Activated CD4-positive, alpha-beta T cell treated with anti-CD3 and anti-CD28 coated beads, Interleukin-2, amount 10 ng/mL, durations not matched to agents 24 days and 14 days (primary cell): Measurements from ENCODE around the gene BRD2. TPM values are rescaled to one million over a fixed set of nuclear protein-coding genes. Genes with fewer than 3 reads are reported as not detected.

Experiments
- DNase-seq: peaks from one replicate; pipeline ENCODE4 v3.0.0; 2022
- H3K27ac Mint-ChIP-seq: one replicate; pipeline ENCODE4 v1.8.0; 2022; ENCODE audit warnings: mild to moderate bottlenecking, mixed read lengths
- H3K27me3 Mint-ChIP-seq: one replicate; pipeline ENCODE4 v1.8.0; 2022; ENCODE audit warnings: mixed read lengths
- H3K36me3 Mint-ChIP-seq: one replicate; pipeline ENCODE4 v1.8.0; 2022; ENCODE audit warnings: low read depth, mild to moderate bottlenecking, mixed read lengths
- H3K4me1 Mint-ChIP-seq: one replicate; pipeline ENCODE4 v1.8.0; 2021; ENCODE audit warnings: mixed read lengths
- H3K4me3 Mint-ChIP-seq: one replicate; pipeline ENCODE4 v1.8.0; 2022; ENCODE audit warnings: mild to moderate bottlenecking, moderate library complexity, mixed read lengths
- H3K9me3 Mint-ChIP-seq: one replicate; pipeline ENCODE4 v1.8.0; 2021; ENCODE audit warnings: mixed read lengths
- intact Hi-C: fragments of 100-400 bp; cut with micrococcal nuclease; formaldehyde crosslinking; loops from one replicate; pipeline ENCODE4 v1.15.1; 2023
- total RNA-seq: library from RNA; stranded (reverse); gene quantifications from 2 replicates; pipeline ENCODE4 v1.2.3, GENCODE V29; 2022

The BRD2 gene
- 320 TPM in 2 replicates for total RNA-seq

DNA sequence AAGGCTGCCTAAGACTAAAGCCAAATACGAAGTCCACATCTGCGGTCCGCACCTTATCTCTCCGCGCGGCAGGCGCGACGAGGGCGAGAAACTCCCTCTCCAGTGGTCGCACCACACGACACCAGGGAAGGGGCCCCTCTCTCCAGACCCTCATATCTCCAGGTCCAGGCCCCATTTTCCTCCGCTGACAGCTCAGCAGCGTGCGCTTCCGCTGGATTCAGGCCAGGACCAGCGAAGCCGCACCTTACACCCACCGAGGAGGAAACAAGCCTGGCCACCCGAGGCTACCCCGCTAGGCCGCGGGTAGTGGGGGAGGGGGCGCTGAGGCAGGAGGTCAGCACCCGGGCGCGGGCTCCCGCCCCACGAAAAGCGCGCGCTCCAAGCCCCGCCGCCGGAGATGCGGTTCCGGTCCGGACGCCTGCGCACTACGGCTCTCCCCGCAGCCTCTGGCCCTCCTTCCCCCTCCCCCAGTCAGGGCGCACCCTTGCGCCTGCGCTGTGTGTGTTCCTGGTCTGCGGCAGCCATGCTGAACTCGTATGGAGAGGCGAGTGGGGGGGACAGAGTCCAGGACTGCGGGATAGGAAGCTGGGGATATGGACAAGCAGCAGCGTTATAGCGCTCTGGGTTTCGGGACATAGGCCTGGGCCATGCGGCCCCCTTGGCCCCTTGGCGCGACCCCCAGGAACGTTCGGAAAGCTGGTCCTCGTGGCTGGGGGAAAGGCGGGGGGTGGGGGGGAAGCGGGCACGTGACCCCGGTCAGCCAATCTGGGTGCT, at the start of gene BRD2:
BRD2 (plus strand) TSS at position 502 of the 774 bp plus-strand sequence. CDS start 4,305 bp downstream, outside the sequence.
- Mint-ChIP-seq H3K27ac (peak within 1 kb of the TSS; percentile 100), H3K27me3 (no peaks in the 10 kb centered on the region), H3K4me3 (peak within 1 kb of the TSS; percentile 94), H3K4me1 (peaks cover 28% of the 10 kb centered on the region), H3K36me3 (peaks cover 40% of the 10 kb centered on the region), H3K9me3 (no peaks in the 10 kb centered on the region)
- peak; percentile 99 for DNase-seq
- intact Hi-C loops: loop anchor here (1.0 to 5.0 kb wide), 3 partner anchors 36 to 791 kb away; partner anchors contain the start of genes AGPAT1 and RNF5

DNA sequence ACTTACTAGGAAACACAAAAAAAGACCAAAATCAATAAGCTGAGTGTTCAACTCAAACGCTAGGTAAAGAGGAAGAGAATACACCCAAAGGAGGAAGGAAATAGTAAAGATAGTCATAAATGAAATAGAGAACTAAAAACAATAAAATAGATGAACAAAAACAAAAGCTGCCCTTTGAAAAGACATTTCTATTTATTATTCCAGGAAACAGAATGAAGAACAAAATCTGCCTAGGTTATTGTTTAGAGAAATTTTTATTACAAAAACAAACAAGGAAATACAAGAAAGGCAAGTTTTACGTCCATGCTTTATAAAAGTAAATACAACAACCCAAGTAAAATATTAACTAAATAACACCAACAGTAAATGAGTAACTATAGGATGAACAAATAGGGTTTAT, 47.7 kb upstream of the BRD2 start:
- no peaks in the 10 kb centered on the region for H3K9me3 Mint-ChIP-seq
- no peak overlapping the region for H3K4me3 Mint-ChIP-seq
- H3K4me1 Mint-ChIP-seq: no peaks in the 10 kb centered on the region
- H3K36me3 Mint-ChIP-seq: no peaks in the 10 kb centered on the region
- intact Hi-C loops: no loop called here
- H3K27ac Mint-ChIP-seq: no peak overlapping the region
- peaks cover 51% of the 10 kb centered on the region for H3K27me3 Mint-ChIP-seq
- no peak for DNase-seq

DNA sequence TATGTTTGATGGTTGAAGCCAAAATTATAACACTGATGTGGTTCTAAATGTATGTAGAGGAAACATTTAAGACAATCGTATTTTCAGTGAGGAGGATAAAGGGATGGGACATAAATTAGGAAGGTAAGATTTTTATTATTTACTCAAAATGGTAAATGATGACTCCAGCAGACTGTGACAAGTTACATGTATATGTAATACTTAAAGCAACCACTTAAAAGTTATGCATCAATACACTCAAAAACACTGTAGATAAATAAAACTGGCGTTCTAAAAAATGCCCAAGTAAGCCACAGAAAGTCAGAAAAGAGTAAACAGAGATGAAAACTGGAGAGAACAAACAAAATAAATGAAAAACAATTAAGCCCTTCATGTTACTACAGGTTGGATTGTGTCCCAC, 46.3 kb upstream of the BRD2 start:
- Mint-ChIP-seq H3K4me1 (no peaks in the 10 kb centered on the region), H3K27me3 (peaks cover 47% of the 10 kb centered on the region), H3K4me3 (no peak overlapping the region), H3K36me3 (no peaks in the 10 kb centered on the region), H3K27ac (no peak overlapping the region), H3K9me3 (no peaks in the 10 kb centered on the region)
- intact Hi-C loops: no loop called here
- DNase-seq: no peak

DNA sequence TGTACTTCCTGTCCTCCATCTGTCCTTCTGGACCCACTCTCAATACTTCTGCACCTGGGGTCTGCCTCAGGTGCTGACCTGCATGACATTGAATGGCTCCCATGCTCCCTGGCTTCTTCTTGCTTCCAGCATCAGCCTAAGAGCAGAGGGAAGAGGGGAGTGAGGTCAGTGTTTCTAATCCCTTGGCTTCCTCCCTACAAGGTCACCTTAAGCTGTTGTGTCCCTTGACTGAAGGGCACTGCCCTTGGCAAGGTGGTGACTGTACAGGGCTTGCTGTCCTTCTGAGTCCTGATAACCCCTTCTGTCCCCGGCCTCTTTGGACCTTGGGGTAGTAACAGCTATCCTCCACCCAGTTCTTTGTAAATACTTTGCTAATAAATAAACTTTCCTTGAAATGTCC, 37.2 kb upstream of the BRD2 start:
- peaks cover 33% of the 10 kb centered on the region for H3K27me3 Mint-ChIP-seq
- DNase-seq: peak; percentile 53
- intact Hi-C loops: loop anchor here (5.0 kb wide), 2 partner anchors 36 to 44 kb away; partner anchors contain the start of gene BRD2
- H3K4me3 Mint-ChIP-seq: no peak overlapping the region
- H3K27ac Mint-ChIP-seq: no peak overlapping the region
- H3K4me1 Mint-ChIP-seq: peaks cover 5% of the 10 kb centered on the region
- no peaks in the 10 kb centered on the region for H3K36me3 Mint-ChIP-seq
- no peaks in the 10 kb centered on the region for H3K9me3 Mint-ChIP-seq

DNA sequence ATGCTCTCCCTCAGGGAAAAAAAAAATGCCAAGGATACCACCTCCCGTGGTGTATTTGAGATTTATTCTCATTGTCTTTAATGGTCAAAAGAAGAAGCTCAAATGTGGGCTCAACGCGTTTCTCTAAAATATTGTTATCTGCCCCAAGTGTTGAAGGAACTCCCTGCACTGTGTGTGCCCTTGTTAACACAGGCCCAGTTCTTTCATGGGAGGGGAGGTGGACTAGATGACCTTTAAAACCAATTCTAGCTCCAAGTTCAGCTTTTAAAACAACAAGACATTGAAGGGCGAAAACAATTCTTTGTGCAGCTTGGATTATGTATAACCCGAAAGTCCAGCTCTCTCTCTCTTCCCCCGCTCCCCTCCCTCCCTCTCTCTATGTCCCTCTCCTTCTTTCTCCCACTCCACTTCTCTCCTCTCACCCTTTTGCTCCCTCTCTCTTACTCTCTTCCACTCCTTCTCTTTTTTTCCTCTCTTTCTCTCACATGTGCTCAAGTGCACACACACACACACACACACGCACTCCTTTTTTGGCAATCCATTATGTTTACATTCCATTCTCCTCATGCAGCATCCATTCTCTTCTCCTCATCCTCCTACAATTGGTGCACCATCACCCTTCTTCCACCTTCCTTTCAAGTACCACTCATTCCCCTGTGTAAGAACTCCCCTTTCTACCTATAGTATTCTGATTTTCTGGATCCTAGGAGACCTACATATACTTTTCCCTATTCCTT, 36.1 kb upstream of the BRD2 start:
- Mint-ChIP-seq H3K27me3 (peaks cover 28% of the 10 kb centered on the region), H3K4me3 (no peak overlapping the region), H3K36me3 (peaks cover 2% of the 10 kb centered on the region), H3K27ac (no peak overlapping the region), H3K9me3 (no peaks in the 10 kb centered on the region), H3K4me1 (peaks cover 5% of the 10 kb centered on the region)
- intact Hi-C loops: loop anchor here (2.0 to 5.0 kb wide), 3 partner anchors 21 to 45 kb away; partner anchors contain the start of genes BRD2 and HLA-DMA
- DNase-seq: peak; percentile 43

DNA sequence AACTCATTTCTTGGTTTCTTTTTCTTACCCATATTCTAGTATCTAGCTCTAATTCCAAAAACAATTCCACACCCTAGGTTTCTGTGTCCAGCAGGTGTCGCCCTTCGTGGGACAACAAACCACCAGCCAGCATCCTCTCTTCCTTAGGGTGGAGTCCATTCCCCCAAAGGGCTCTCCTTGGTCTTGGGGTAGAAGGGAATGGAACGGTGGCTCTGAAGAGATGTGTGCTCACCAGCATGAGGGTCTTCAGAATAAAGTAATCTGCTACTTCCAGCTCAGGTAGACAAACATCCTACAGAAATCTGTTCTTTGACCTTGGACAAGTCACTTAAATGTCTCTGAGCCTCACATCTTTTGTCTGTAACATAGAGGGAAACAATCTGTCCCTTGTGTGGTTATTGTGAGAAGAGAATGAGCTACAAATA, 34.7 kb upstream of the BRD2 start:
- Mint-ChIP-seq H3K27ac (no peak overlapping the region), H3K4me1 (peaks cover 5% of the 10 kb centered on the region), H3K4me3 (no peak overlapping the region), H3K27me3 (peaks cover 26% of the 10 kb centered on the region), H3K36me3 (peaks cover 2% of the 10 kb centered on the region), H3K9me3 (no peaks in the 10 kb centered on the region)
- DNase-seq: peak; percentile 93
- intact Hi-C loops: loop anchor here (1.0 to 5.0 kb wide), 4 partner anchors 19 to 52 kb away; partner anchors contain the start of genes BRD2 and HLA-DMA

DNA sequence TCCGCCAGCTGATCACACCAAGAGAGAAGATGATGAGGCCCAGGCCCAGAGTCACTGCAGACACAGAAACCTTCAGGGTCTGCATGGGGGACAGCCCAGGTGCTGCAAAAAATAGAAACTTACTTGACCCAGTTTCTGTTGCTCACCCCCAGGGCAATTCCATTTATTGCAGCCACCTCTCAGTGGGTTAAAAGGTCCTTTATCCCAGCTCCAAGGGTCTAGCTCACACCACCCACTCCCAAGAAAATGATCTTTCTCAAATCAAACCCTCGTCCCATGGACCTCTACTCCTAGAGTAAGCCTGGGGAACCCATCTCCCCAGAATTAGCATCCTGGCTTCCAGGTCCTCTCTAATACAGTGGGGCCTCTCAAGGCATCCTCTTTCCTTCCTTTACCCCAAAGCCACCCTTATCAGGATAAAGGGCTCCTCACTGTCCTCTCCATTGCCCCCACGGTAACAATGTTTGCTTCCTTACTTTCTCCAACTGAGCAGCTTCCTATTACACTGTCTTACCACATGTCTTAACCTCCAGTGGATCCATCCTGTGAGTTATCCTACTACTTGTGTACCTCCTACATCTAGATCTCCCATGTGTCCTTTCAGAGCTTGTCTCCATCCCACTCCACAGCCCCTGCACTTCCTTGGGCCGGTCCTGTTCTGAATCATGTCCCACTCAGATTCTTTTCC, 32.7 kb upstream of the BRD2 start:
- peaks cover 19% of the 10 kb centered on the region for H3K27me3 Mint-ChIP-seq
- no peaks in the 10 kb centered on the region for H3K9me3 Mint-ChIP-seq
- intact Hi-C loops: no loop called here
- no peak overlapping the region for H3K27ac Mint-ChIP-seq
- H3K4me3 Mint-ChIP-seq: no peak overlapping the region
- H3K4me1 Mint-ChIP-seq: peaks cover 13% of the 10 kb centered on the region
- peaks cover 2% of the 10 kb centered on the region for H3K36me3 Mint-ChIP-seq
- peak; percentile 53 for DNase-seq

DNA sequence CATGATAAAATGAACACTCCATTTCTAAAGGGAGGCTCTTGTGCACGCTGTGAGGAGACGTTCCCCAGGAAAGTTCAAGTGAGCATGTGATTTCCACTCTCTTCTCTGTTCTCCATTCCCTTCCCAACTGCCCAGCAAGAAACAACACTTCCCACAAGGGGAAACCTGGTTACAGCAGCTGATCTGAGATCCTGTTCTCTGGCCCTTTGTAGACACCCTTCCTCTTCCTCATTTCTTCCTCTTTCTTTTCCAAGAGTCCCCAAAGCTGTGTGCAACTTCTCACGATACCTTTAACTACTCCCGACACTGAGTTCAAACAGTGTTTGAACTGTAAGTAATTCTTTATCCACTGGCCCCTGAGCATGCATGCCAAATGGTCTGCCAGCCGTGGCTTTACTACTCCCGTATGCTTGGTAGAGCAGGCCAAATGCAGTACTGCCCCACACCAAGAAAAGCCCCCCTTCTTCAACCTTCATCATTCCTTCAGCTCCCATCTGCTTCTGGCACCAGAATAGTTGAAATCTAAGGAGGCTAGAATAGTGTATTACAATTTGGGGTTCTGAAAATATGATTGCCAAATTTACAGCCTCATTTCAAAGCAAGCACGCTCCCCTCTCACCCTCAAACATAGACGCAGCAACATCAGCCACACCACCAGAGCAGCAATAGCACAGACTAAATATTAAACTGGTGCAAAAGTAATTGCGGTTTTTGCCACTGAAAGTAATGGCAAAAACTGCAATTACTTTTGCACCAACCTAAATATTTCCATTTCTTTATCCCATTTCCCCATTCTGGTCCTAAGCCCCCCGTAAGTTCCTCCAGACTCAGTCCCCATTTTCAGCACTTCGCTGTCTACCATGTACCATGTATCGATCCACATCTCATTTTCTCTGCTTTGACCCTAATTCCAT, 31.9 kb upstream of the BRD2 start:
- H3K27ac Mint-ChIP-seq: no peak overlapping the region
- no peaks in the 10 kb centered on the region for H3K9me3 Mint-ChIP-seq
- DNase-seq: no peak
- intact Hi-C loops: no loop called here
- H3K4me3 Mint-ChIP-seq: no peak overlapping the region
- peaks cover 2% of the 10 kb centered on the region for H3K36me3 Mint-ChIP-seq
- H3K27me3 Mint-ChIP-seq: peaks cover 12% of the 10 kb centered on the region
- peaks cover 21% of the 10 kb centered on the region for H3K4me1 Mint-ChIP-seq

DNA sequence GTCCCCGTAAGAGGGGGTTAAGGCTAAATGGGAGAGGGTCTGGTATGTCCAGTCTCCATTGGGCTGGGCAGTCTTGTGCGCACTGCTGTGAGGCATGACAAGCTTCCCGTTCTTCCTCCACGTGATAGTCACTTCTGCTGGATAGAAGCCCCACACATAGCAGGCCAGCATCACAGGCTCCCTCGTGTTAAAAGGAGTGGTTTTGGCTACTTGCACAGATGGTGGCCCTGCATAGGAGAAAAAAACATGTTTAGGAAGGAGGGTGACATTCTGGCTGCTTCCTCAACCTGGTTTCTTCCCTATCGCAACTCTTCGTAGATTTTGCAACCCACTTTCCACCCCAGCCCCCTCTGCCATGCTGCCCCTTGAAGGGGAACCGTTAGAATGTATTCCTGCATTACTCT, 31.2 kb upstream of the BRD2 start:
- peaks cover 9% of the 10 kb centered on the region for H3K27me3 Mint-ChIP-seq
- DNase-seq: peak; percentile 53
- no peaks in the 10 kb centered on the region for H3K9me3 Mint-ChIP-seq
- peaks cover 2% of the 10 kb centered on the region for H3K36me3 Mint-ChIP-seq
- H3K27ac Mint-ChIP-seq: no peak overlapping the region
- H3K4me3 Mint-ChIP-seq: no peak overlapping the region
- H3K4me1 Mint-ChIP-seq: peaks cover 26% of the 10 kb centered on the region
- intact Hi-C loops: no loop called here

DNA sequence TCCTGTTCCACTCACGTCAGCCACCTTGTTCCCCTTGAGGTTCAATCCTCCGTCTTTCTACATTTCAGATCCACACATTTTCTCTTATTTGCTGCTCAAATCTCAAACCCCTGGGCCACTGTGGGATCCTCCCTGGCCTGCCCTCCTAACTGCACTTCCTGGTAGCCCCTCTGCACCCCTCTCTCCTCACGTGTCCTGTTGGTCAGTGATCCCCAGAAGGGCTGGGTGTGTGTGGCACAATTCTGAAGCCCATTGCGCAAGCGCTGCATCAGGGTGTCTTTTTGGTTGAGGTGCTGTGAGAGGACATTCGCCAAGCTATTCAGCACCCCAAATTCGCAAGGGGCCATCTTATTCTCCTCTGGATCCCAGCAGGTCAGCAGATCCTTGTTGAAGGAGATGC, 29.9 kb upstream of the BRD2 start:
- DNase-seq: peak; percentile 55
- Mint-ChIP-seq H3K9me3 (no peaks in the 10 kb centered on the region), H3K27me3 (peaks cover 5% of the 10 kb centered on the region), H3K4me1 (peaks cover 34% of the 10 kb centered on the region), H3K4me3 (no peak overlapping the region), H3K27ac (no peak overlapping the region), H3K36me3 (peaks cover 2% of the 10 kb centered on the region)
- intact Hi-C loops: no loop called here

DNA sequence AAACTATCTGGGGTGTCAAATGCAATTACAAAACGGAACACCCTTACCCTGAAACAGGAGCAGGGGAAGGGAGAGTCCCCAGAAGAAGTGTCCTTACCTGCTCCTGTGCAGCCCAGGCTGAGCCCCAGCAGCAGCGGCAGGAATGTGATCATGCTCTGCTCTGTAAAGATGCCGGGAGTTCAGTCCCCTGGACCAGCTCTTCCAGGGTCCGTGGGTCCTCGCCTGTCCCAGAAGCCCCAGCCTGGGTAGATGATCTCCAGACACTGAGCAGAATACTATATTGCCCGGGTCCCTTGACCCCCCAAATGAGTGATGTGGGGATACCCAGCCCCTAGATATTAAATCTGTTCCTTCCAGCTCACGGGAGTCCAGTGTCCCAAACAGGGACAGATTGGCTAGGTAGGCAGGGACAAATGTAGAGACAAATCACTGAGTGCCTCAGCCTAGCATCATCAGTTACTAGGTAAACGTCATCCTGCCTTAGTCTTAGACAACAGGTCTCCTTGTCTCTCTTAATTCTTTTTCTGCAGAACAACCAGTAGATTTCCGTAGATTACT, 27.7 kb upstream of the BRD2 start, which contains the start of gene HLA-DMB:
HLA-DMB (minus strand) TSS at position 373 of the 558 bp plus-strand sequence; CDS start at position 152, 221 bp downstream.
- H3K27me3 Mint-ChIP-seq: peaks cover 5% of the 10 kb centered on the region
- peak; percentile 88 for DNase-seq
- peaks cover 2% of the 10 kb centered on the region for H3K36me3 Mint-ChIP-seq
- no peaks in the 10 kb centered on the region for H3K9me3 Mint-ChIP-seq
- peak within 1 kb of the TSS; percentile 81 for H3K4me3 Mint-ChIP-seq
- intact Hi-C loops: loop anchor here (1.0 kb wide), 2 partner anchors 27 to 46 kb away; no protein-coding TSS in a partner anchor
- H3K4me1 Mint-ChIP-seq: peaks cover 52% of the 10 kb centered on the region
- H3K27ac Mint-ChIP-seq: peak within 1 kb of the TSS; percentile 84

DNA sequence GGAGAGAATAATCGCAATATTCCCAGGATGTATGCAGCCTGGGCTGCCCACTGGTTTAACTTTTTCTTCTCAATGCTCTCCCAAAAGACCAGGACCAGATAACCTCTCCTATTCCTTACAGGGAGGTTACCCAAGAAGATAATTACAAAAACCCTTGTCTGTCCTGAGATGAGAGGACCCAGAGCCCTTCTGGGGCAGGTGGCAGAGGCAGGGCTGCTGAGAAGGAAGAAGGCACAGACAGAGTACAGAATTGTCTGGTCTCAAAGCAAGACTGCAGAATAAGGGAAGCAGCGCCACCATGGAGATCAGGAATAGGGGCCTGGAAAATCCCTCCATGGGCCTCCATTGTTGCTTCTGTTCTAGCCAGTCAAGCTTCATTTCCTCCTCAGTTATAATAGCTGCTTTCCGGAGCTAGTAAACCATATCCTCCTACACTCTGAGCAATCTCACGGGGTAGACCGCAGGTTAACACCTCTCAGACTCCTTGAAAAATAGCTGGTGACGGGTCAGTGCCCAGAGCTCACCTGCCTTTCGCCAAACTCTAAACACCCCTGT, 27.1 kb upstream of the BRD2 start:
- H3K27me3 Mint-ChIP-seq: peaks cover 5% of the 10 kb centered on the region
- peak; percentile 84 for DNase-seq
- H3K36me3 Mint-ChIP-seq: peaks cover 2% of the 10 kb centered on the region
- peak overlapping the region; percentile 81 for H3K4me3 Mint-ChIP-seq
- intact Hi-C loops: loop anchor here (1.0 kb wide), 2 partner anchors 26 to 47 kb away; no protein-coding TSS in a partner anchor
- peaks cover 53% of the 10 kb centered on the region for H3K4me1 Mint-ChIP-seq
- H3K9me3 Mint-ChIP-seq: no peaks in the 10 kb centered on the region
- H3K27ac Mint-ChIP-seq: peak overlapping the region; percentile 84
